Measurements from ENCODE around the gene CNOT11.

The CNOT11 gene

DNA sequence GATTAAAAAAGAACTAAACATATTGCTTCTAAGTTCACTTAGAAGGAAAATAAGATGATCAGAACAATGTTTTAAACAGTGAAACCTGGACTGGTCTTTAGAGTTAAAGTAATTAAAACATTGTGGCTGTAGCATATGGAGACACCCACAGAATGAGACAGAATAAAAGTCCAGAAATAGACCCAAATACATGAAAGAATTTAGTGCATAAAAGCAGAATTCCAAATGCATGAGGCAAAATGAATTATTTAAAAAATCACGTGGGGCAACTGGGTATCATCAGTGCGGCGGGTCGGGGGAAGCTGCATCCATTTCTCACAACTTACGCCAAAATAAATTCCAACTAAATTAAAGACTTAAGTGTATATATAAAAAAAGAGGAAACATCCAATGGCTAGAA, 43.7 kb downstream of the CNOT11 start:
- DNase-seq (ENCODE audit: low read depth), result no peak
- no peak overlapping the region for H3K4me3 ChIP-seq (replicated peaks; ENCODE audit: low read depth, low read length)
- TF ChIP-seq, protein P1, sequence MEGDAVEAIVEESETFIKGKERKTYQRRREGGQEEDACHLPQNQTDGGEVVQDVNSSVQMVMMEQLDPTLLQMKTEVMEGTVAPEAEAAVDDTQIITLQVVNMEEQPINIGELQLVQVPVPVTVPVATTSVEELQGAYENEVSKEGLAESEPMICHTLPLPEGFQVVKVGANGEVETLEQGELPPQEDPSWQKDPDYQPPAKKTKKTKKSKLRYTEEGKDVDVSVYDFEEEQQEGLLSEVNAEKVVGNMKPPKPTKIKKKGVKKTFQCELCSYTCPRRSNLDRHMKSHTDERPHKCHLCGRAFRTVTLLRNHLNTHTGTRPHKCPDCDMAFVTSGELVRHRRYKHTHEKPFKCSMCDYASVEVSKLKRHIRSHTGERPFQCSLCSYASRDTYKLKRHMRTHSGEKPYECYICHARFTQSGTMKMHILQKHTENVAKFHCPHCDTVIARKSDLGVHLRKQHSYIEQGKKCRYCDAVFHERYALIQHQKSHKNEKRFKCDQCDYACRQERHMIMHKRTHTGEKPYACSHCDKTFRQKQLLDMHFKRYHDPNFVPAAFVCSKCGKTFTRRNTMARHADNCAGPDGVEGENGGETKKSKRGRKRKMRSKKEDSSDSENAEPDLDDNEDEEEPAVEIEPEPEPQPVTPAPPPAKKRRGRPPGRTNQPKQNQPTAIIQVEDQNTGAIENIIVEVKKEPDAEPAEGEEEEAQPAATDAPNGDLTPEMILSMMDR (IDR thresholded peaks at IDR 0.05; ENCODE audit: low read length, missing control alignments), result no peak

DNA sequence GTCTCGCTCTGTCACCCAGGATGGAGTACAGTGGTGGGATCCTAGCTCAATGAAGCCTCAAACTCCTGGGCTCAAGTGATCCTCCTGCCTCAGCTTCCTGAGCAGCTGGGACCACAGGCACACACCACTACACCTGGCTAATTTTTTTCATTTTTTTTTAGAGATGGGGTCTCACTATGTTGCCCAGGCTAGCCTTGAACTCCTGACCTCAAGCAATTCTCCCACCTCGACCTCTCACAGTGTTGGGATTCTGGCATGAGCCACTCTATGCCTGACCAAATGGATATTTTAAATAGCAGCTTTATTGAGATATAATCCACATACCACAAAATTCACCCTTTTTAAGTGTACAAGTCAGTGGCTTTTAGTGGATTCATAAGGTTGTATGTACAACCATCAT, 44.7 kb downstream of the CNOT11 start:
- DNase-seq (ENCODE audit: low read depth), result no peak
- no peak overlapping the region for H3K4me3 ChIP-seq (replicated peaks; ENCODE audit: low read depth, low read length)
- TF ChIP-seq, protein P1 (IDR thresholded peaks at IDR 0.05; ENCODE audit: low read length, missing control alignments), result no peak

DNA sequence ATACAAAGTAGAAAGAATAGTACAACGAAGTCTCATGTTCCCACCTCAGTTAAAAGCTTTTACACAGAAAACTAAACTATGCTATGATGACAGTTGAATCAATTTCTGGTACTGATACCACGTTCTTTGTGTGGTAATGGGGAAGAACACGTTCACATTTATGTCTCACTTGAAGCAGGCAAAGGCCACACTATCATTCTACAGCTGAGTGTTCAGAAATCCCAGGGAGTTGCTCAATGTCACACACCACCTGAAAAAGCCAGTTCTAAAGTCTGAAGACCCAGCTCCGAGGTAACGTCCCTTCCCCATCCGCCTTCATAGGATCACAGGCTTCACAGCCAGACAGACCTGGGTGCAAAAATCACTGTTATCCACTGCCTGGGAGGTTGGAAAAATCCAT, 46.9 kb downstream of the CNOT11 start:
- DNase-seq (ENCODE audit: low read depth), result no peak
- TF ChIP-seq, protein P1 (IDR thresholded peaks at IDR 0.05; ENCODE audit: low read length, missing control alignments), result no peak
- H3K4me3 ChIP-seq (replicated peaks; ENCODE audit: low read depth, low read length), result no peak overlapping the region

DNA sequence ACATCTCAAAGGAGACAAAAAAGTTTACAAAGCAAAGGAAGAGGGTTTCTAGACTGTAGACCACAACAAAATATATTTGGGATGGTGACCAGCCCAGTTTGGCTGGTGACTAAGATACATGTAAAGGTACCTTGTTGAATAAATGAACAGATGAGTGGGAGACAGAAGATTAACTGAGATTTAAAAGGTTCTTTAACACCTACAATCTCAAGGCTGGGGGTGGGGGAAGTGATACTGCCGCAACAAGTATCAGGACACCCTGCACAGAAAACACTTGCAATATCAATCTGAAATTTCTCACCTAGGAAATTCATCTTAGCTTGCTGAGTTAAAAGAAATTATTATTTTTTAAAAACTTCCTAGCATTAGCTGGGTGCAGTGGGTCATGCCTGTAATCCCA, 47.5 kb downstream of the CNOT11 start:
- TF ChIP-seq, protein P1 (IDR thresholded peaks at IDR 0.05; ENCODE audit: low read length, missing control alignments), result no peak
- no peak overlapping the region for H3K4me3 ChIP-seq (replicated peaks; ENCODE audit: low read depth, low read length)
- DNase-seq (ENCODE audit: low read depth), result no peak

- TF ChIP-seq, protein P1 (IDR thresholded peaks at IDR 0.05; ENCODE audit: low read length, missing control alignments), result no peak
- H3K4me3 ChIP-seq (replicated peaks; ENCODE audit: low read depth, low read length), result no peak overlapping the region
- no peak for DNase-seq (ENCODE audit: low read depth)
Observed at GRCh38 chr2:101300836-101301235, 48.1 kb downstream of the CNOT11 start.

DNA sequence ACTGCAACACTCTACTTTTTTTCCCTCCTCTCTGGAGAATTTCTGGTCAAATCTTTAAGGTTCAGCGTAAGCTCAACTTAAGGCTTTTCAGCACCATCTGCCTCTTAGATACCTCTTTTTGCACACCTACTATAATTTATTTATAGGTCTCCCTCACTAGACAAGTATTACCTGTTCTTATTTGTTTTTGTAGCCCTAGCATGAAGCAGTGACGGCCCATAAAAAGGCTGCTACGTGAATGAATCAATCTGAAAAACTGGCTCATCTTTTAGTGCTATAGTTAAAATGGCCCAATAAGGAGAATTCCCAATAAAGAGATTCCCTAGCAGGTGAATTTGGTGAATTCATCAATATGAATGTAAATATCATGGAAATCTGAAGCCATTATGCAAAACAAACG, 49.3 kb downstream of the CNOT11 start:
- H3K4me3 ChIP-seq (replicated peaks; ENCODE audit: low read depth, low read length), result no peak overlapping the region
- DNase-seq (ENCODE audit: low read depth), result no peak
- TF ChIP-seq, protein P1 (IDR thresholded peaks at IDR 0.05; ENCODE audit: low read length, missing control alignments), result no peak

DNA sequence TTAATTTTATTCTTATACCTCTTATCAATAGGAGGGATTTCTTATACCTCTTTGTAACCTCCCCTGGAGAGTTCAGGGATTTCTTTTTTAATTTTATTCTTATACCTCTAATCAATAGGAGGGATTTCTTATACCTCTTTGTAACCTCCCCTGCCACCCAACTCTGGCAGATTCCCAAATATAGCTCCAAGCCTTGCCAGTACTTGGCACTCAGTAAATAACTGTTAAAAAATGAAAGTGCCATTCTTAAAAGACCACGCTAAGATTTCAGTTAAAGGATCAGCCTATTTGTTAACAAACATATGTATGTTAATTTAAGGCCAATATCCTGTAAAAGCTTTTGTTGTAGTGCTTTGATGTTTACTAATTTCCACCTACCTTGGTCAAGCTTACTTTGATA, 51.0 kb downstream of the CNOT11 start:
- TF ChIP-seq, protein P1 (IDR thresholded peaks at IDR 0.05; ENCODE audit: low read length, missing control alignments), result no peak
- H3K4me3 ChIP-seq (replicated peaks; ENCODE audit: low read depth, low read length), result no peak overlapping the region
- no peak for DNase-seq (ENCODE audit: low read depth)
